Endothelial cell of umbilical vein (primary cell): ENCODE data around the gene PPP1R9B. TPM values are rescaled to one million over a fixed set of nuclear protein-coding genes. Genes with fewer than 3 reads are reported as not detected.
A peak's percentile ranks its signal among the peaks of the same experiment; 100 is the strongest.

ENCODE experiments used
- BruUV-seq: library from RNA; stranded (reverse); fragments of 400-500 nt; replicated peaks from 2 replicates; lab custom pipeline; 2021; lab: Mats Ljungman, UMichigan
- CTCF ChIA-PET: fragments of 300-600, 350-600 bp; sonication (Branson Sonifier 250); formaldehyde crosslinking; loops from one replicate; lab custom pipeline; 2021; ENCODE audit warnings: antibody characterized with exemption, inconsistent platforms; lab: Charles Lee
- POLR2A ChIA-PET: fragments of 300-600, 350-600 bp; sonication (Branson Sonifier 250); formaldehyde crosslinking; loops from one replicate; lab custom pipeline; 2021; ENCODE audit warnings: antibody characterized with exemption, inconsistent platforms; lab: Charles Lee
- DNase-seq: peaks from one replicate; pipeline ENCODE4 v3.0.0-alpha.2; 2011; ENCODE audit warnings: low read depth, low spot score
- FAIRE-seq: peaks from 2 replicates; lab custom pipeline; 2011; peaks lifted over from hg19 to GRCh38; lab: Jason Lieb, UNC
- H2AFZ ChIP-seq: 2 replicates; pipeline ENCODE4 v1.6.0; 2012; ENCODE audit warnings: low read depth, low read length, control low read depth, inconsistent platforms
- H3K27ac ChIP-seq: 2 replicates; pipeline ENCODE4 v1.5.1; 2011; ENCODE audit warnings: low read depth, mild to moderate bottlenecking, control low read depth, low read length, moderate library complexity; ENCODE audit not compliant: insufficient read depth
- H3K27me3 ChIP-seq, 2 experiments: 2 replicates each; pipeline versions ENCODE4 v1.6.0 to v1.6.1; 2011; ENCODE audit warnings: low read length in 2 of 2, mixed read lengths in 1 of 2; ENCODE audit not compliant: control insufficient read depth in 2 of 2, insufficient read depth in 2 of 2
- H3K36me3 ChIP-seq, 2 experiments: 2 replicates in 1 of 2; 3 replicates in 1 of 2; pipeline ENCODE4 v1.5.1; 2011; ENCODE audit warnings: low read length in 2 of 2, mild to moderate bottlenecking in 1 of 2, moderate library complexity in 1 of 2; ENCODE audit not compliant: control insufficient read depth in 2 of 2, insufficient read depth in 2 of 2; ENCODE audit errors: extremely low read depth in 1 of 2
- H3K4me1 ChIP-seq: 3 replicates; pipeline ENCODE4 v1.5.1; 2011; ENCODE audit warnings: mild to moderate bottlenecking, low read length; ENCODE audit not compliant: control insufficient read depth, insufficient read depth; ENCODE audit errors: extremely low read depth
- H3K4me2 ChIP-seq: 2 replicates; pipeline ENCODE4 v1.6.1; 2011; ENCODE audit warnings: low read length, control low read depth, mixed read lengths; ENCODE audit not compliant: insufficient read depth
- H3K4me3 ChIP-seq, 3 experiments: fragments of 200-600 bp in 1 of 3; sonication (generic), shearing (Covaris generic) in 1 of 3; replicated peaks in 1 of 3; 2 replicates each; pipeline ENCODE4 v1.5.1; 2011 to 2016; ENCODE audit warnings: control low read depth in 3 of 3, low read length in 3 of 3, mild to moderate bottlenecking in 2 of 3, inconsistent platforms in 1 of 3, low read depth in 1 of 3, moderate library complexity in 1 of 3; ENCODE audit not compliant: insufficient read depth in 1 of 3
- H3K79me2 ChIP-seq: 2 replicates; pipeline ENCODE4 v1.6.0; 2012; ENCODE audit warnings: low read length, inconsistent platforms; ENCODE audit not compliant: control insufficient read depth, insufficient read depth
- H3K9ac ChIP-seq: replicated peaks from 2 replicates; pipeline ENCODE3; 2011; ENCODE audit warnings: low read length, control low read depth; ENCODE audit not compliant: insufficient read depth; ENCODE audit errors: extremely low read depth
- H3K9me1 ChIP-seq: replicated peaks from 3 replicates; pipeline ENCODE4 v1.6.0; 2011; ENCODE audit warnings: mild to moderate bottlenecking, low read length; ENCODE audit not compliant: control insufficient read depth, insufficient read depth; ENCODE audit errors: extremely low read depth
- H3K9me3 ChIP-seq: replicated peaks from 2 replicates; pipeline ENCODE4 v1.5.1; 2012; ENCODE audit warnings: low read length, inconsistent platforms; ENCODE audit not compliant: control insufficient read depth, insufficient read depth
- H4K20me1 ChIP-seq: replicated peaks from 2 replicates; pipeline ENCODE3; 2011; ENCODE audit warnings: mild to moderate bottlenecking, low read length; ENCODE audit not compliant: control insufficient read depth, insufficient read depth; ENCODE audit errors: extremely low read depth
- CTCF ChIP-seq, 2 donors: IDR thresholded peaks; 1 replicate in 1 of 2; 2 replicates in 1 of 2; pipeline ENCODE4 v1.5.1; 2011; ENCODE audit warnings: low read length in 2 of 2, mild to moderate bottlenecking in 2 of 2, moderate library complexity in 2 of 2, control low read depth in 1 of 2, inconsistent platforms in 1 of 2, low read depth in 1 of 2; ENCODE audit not compliant: insufficient read depth in 1 of 2; ENCODE audit errors: extremely low read depth in 1 of 2
- EZH2 ChIP-seq: IDR thresholded peaks from 2 replicates; pipeline ENCODE4 v1.6.1; 2012; ENCODE audit warnings: borderline replicate concordance, low read depth, mild to moderate bottlenecking, moderate library complexity, low read length, inconsistent platforms; ENCODE audit not compliant: severe bottlenecking
- FOS ChIP-seq: IDR thresholded peaks from 2 replicates; pipeline ENCODE4 v1.6.1; 2011; ENCODE audit warnings: mild to moderate bottlenecking, low read length, moderate library complexity, borderline replicate concordance; ENCODE audit not compliant: insufficient read depth
- GATA2 ChIP-seq: IDR thresholded peaks from 2 replicates; pipeline ENCODE4 v1.7.0; 2011; ENCODE audit warnings: low read depth, mild to moderate bottlenecking, moderate library complexity, mixed read lengths, low read length; ENCODE audit not compliant: insufficient read length, insufficient read depth
- JUN ChIP-seq: IDR thresholded peaks from 2 replicates; pipeline ENCODE4 v1.6.1; 2011; ENCODE audit warnings: borderline replicate concordance, low read depth; ENCODE audit not compliant: insufficient read length, insufficient read depth
- MAX ChIP-seq: IDR thresholded peaks from 2 replicates; pipeline ENCODE4 v1.6.1; 2011; ENCODE audit not compliant: insufficient read depth, insufficient read length
- MYC ChIP-seq: IDR thresholded peaks from one replicate; pipeline ENCODE4 v1.6.1; 2011; ENCODE audit warnings: mild to moderate bottlenecking, low read depth, low read length
- POLR2A ChIP-seq: IDR thresholded peaks from 2 replicates; pipeline ENCODE4 v1.6.1; 2012; ENCODE audit warnings: low read depth, mild to moderate bottlenecking, control low read depth, low read length
- POLR2AphosphoS5 ChIP-seq: IDR thresholded peaks from 2 replicates; pipeline ENCODE4 v1.6.1; 2012; ENCODE audit warnings: low read depth, mild to moderate bottlenecking, control low read depth, low read length, moderate library complexity; ENCODE audit not compliant: insufficient read depth
- dilution Hi-C: fragments of 300-500 bp; cut with MboI; formaldehyde crosslinking; loops from one replicate; pipeline ENCODE4 v1.15.0; 2019; ENCODE audit warnings: low sequenced_read_pairs; ENCODE audit not compliant: extremely low pct_ligation_motif_present
- intact Hi-C: fragments of 100-400 bp; cut with micrococcal nuclease; formaldehyde crosslinking; loops from one replicate; pipeline ENCODE4 v1.10.0; 2022
- polyA plus RNA-seq, 4 experiments: library from polyadenylated mRNA; depleted of rRNA in 3 of 4; stranded (reverse) in 3 of 4; unstranded in 1 of 4; fragments of >200 nt; gene quantifications; 2 replicates each; pipeline versions ENCODE4 v1.2.1 to v1.2.3, GENCODE V29; 2011 to 2012; ENCODE audit warnings: missing spikeins in 1 of 4
- total RNA-seq: library from RNA; stranded (reverse); gene quantifications from 2 replicates; pipeline ENCODE4 v1.2.3, GENCODE V29; 2021

The PPP1R9B gene
- total and polyA plus RNA-seq, 2 donors (not counting 3 experiments of a cell fraction or from before 2014, with no cell fraction given), result 20.1 to 60.2 TPM

- H3K27ac ChIP-seq, result no peak overlapping the region
- H4K20me1 ChIP-seq, result no peaks in the 10 kb centered on the region
- H3K4me3 ChIP-seq, result peak overlapping the region; percentile 28 to 63 (median 39)
- DNase-seq (peak; percentile 93), FAIRE-seq (peak; percentile 97)
- H3K27me3 ChIP-seq, result peaks cover 0 to 2% of the 10 kb centered on the region in 2 experiments
- dilution Hi-C loops, result no loop called here
- peak overlapping the region; percentile 89 for H2AFZ ChIP-seq
- no peaks in the 10 kb centered on the region for H3K9me3 ChIP-seq
- BruUV-seq, result no TSS peak
- TF ChIP-seq MYC, result no peak
- no peak for TF ChIP-seq MAX
- TF ChIP-seq POLR2AphosphoS5, result peak; percentile 68
- TF ChIP-seq EZH2, result no peak
- peak; percentile 22 for TF ChIP-seq POLR2A
- no peak for TF ChIP-seq JUN
- TF ChIP-seq FOS, result no peak
- peak; percentile 95 to 97 for TF ChIP-seq CTCF (IDR thresholded peaks at IDR 0.05; ENCODE audit: extremely low read depth in 1 of 2, insufficient read depth in 1 of 2, low read depth in 1 of 2, low read length in 2 of 2)
- no peak for TF ChIP-seq GATA2
- peak overlapping the region; percentile 77 for H3K4me2 ChIP-seq
- CTCF ChIA-PET, result interaction anchor here (0.9 to 2.8 kb wide), 20 partner anchors 8 to 136 kb away, joined by 3 to 57 read pairs (median 6); partner anchors contain the start of genes PPP1R9B and SAMD14
- no peaks in the 10 kb centered on the region for H3K36me3 ChIP-seq
- H3K4me1 ChIP-seq, result peaks cover 6% of the 10 kb centered on the region
- H3K9ac ChIP-seq, result peak overlapping the region; percentile 33
- POLR2A ChIA-PET, result interaction anchor here (0.6 kb wide), 1 partner anchor 93 kb away, joined by 4 read pairs; no protein-coding TSS in a partner anchor
- intact Hi-C loops, result loop anchor here (1.0 kb wide), 4 partner anchors 9 to 67 kb away; no protein-coding TSS in a partner anchor
- H3K79me2 ChIP-seq, result no peaks in the 10 kb centered on the region
- no peaks in the 10 kb centered on the region for H3K9me1 ChIP-seq
These were observed 10.8 kb upstream of the PPP1R9B start for GRCh38 chr17:50161023-50161910.
